Spleen (tissue), 7 donors: ENCODE data around the gene ADAMTS19.

Source experiments
- CTCF ChIP-seq, 11 experiments: fragments of 200-600 bp in 7 of 11; fragments of 450-650 bp in 4 of 11; sonication (generic) in 4 of 11; IDR thresholded peaks in 8 of 11; conservative IDR thresholded peaks in 3 of 11; 1 replicate in 7 of 11; 2 replicates in 4 of 11; pipeline versions ENCODE4 v1.4.0 to v1.8.0; 2016 to 2021; ENCODE audit warnings: antibody characterized with exemption in 11 of 11, inconsistent platforms in 4 of 11, mild to moderate bottlenecking in 1 of 11
- POLR2A ChIP-seq, 3 donors: fragments of 450-650 bp; IDR thresholded peaks; one replicate each; pipeline ENCODE4 v1.5.1; 2017; ENCODE audit warnings: antibody characterized with exemption in 3 of 3, mild to moderate bottlenecking in 1 of 3
- POLR2AphosphoS5 ChIP-seq, 3 donors: sonication (generic); formaldehyde crosslinking; IDR thresholded peaks; one replicate each; pipeline ENCODE4 v1.5.1; 2017; ENCODE audit warnings: antibody characterized with exemption in 3 of 3
- donor health status: DM: no; HTN: no; CAD: no; lungs with moderate emphysema.
- donor health status: DM: no; HTN: no; CAD: no.
- donor health status: DM: no; HTN: no; CAD: no.

GRCh38 chr5:129739773-129740172 lies 279.7 kb downstream of the ADAMTS19 start:
- TF ChIP-seq POLR2A (IDR thresholded peaks at IDR 0.05) = no peak
- TF ChIP-seq CTCF (IDR thresholded peaks at IDR 0.05 in 8 of 11, conservative IDR thresholded peaks at IDR 0.05 in 3 of 11) = no peak
- TF ChIP-seq POLR2AphosphoS5 (IDR thresholded peaks at IDR 0.05) = no peak
